Activated T-helper 17 cell treated with anti-CD3 and anti-CD28 coated beads, Interleukin-2, amount 50 U/mL, for 72 hours (primary cell): ENCODE data around the gene NUP210. TPM values are rescaled to one million over a fixed set of nuclear protein-coding genes. Genes with fewer than 3 reads are reported as not detected.

Source experiments
- ATAC-seq: fragments of 150-1000 bp; cut with Tn5 transposase; replicated peaks from 2 replicates; pipeline ENCODE4 v1.10.0; 2021; ENCODE audit warnings: mild to moderate bottlenecking, moderate library complexity
- H3K27ac Mint-ChIP-seq: one replicate; pipeline ENCODE4 v1.8.0; 2022; ENCODE audit warnings: mixed read lengths
- H3K27me3 Mint-ChIP-seq: one replicate; pipeline ENCODE4 v1.8.0; 2022; ENCODE audit warnings: mixed read lengths
- H3K36me3 Mint-ChIP-seq: one replicate; pipeline ENCODE4 v1.8.0; 2022; ENCODE audit warnings: low read depth, mild to moderate bottlenecking, mixed read lengths
- H3K4me1 Mint-ChIP-seq: one replicate; pipeline ENCODE4 v1.8.0; 2022; ENCODE audit warnings: mixed read lengths
- H3K4me3 Mint-ChIP-seq: one replicate; pipeline ENCODE4 v1.8.0; 2022; ENCODE audit warnings: mild to moderate bottlenecking, mixed read lengths
- H3K9me3 Mint-ChIP-seq: one replicate; pipeline ENCODE4 v1.8.0; 2022; ENCODE audit warnings: mixed read lengths
- total RNA-seq, 2 donors: library from RNA; stranded (reverse); gene quantifications; one replicate each; pipeline ENCODE4 v1.2.3, GENCODE V29; 2022

The NUP210 gene
- total RNA-seq, 2 donors from 2014 or later, result 86.9 to 146 TPM

GRCh38 chr3:13332740-13333139 is 87.4 kb downstream of the NUP210 start:
- ATAC-seq, result no peak
- Mint-ChIP-seq H3K27me3 (no peaks in the 10 kb centered on the region), H3K9me3 (no peaks in the 10 kb centered on the region), H3K4me3 (no peak overlapping the region), H3K27ac (peak overlapping the region; percentile 41), H3K4me1 (no peaks in the 10 kb centered on the region), H3K36me3 (peaks cover 95% of the 10 kb centered on the region)

GRCh38 chr3:13332158-13332557 is 88.0 kb downstream of the NUP210 start:
- Mint-ChIP-seq H3K4me1 (no peaks in the 10 kb centered on the region), H3K36me3 (peaks cover 95% of the 10 kb centered on the region), H3K27me3 (no peaks in the 10 kb centered on the region), H3K4me3 (no peak overlapping the region), H3K9me3 (no peaks in the 10 kb centered on the region), H3K27ac (peak overlapping the region; percentile 41)
- ATAC-seq, result no peak

GRCh38 chr3:13329746-13330145 is 90.4 kb downstream of the NUP210 start:
- H3K4me3 Mint-ChIP-seq, result no peak overlapping the region
- no peaks in the 10 kb centered on the region for H3K9me3 Mint-ChIP-seq
- no peak overlapping the region for H3K27ac Mint-ChIP-seq
- no peaks in the 10 kb centered on the region for H3K27me3 Mint-ChIP-seq
- H3K36me3 Mint-ChIP-seq, result peaks cover 100% of the 10 kb centered on the region
- ATAC-seq, result no peak
- no peaks in the 10 kb centered on the region for H3K4me1 Mint-ChIP-seq

GRCh38 chr3:13325892-13326443 is 94.2 kb downstream of the NUP210 start:
- Mint-ChIP-seq H3K36me3 (peaks cover 100% of the 10 kb centered on the region), H3K9me3 (no peaks in the 10 kb centered on the region), H3K4me3 (no peak overlapping the region), H3K4me1 (no peaks in the 10 kb centered on the region), H3K27me3 (no peaks in the 10 kb centered on the region), H3K27ac (peak overlapping the region; percentile 69)
- ATAC-seq, result no peak

GRCh38 chr3:13324835-13325501 is 95.2 kb downstream of the NUP210 start:
- no peaks in the 10 kb centered on the region for H3K9me3 Mint-ChIP-seq
- no peaks in the 10 kb centered on the region for H3K27me3 Mint-ChIP-seq
- H3K36me3 Mint-ChIP-seq, result peaks cover 100% of the 10 kb centered on the region
- no peaks in the 10 kb centered on the region for H3K4me1 Mint-ChIP-seq
- H3K27ac Mint-ChIP-seq, result peak overlapping the region; percentile 74
- no peak for ATAC-seq
- no peak overlapping the region for H3K4me3 Mint-ChIP-seq

- no peaks in the 10 kb centered on the region for H3K9me3 Mint-ChIP-seq
- no peak overlapping the region for H3K4me3 Mint-ChIP-seq
- no peak overlapping the region for H3K27ac Mint-ChIP-seq
- H3K36me3 Mint-ChIP-seq, result peaks cover 100% of the 10 kb centered on the region
- no peaks in the 10 kb centered on the region for H3K4me1 Mint-ChIP-seq
- ATAC-seq, result no peak
- H3K27me3 Mint-ChIP-seq, result no peaks in the 10 kb centered on the region
Measured at GRCh38 chr3:13323822-13324221, 96.3 kb downstream of the NUP210 start.

- no peak overlapping the region for H3K4me3 Mint-ChIP-seq
- peaks cover 100% of the 10 kb centered on the region for H3K36me3 Mint-ChIP-seq
- peaks cover 3% of the 10 kb centered on the region for H3K4me1 Mint-ChIP-seq
- ATAC-seq, result no peak
- H3K9me3 Mint-ChIP-seq, result no peaks in the 10 kb centered on the region
- no peak overlapping the region for H3K27ac Mint-ChIP-seq
- no peaks in the 10 kb centered on the region for H3K27me3 Mint-ChIP-seq
Measured at GRCh38 chr3:13322324-13322723, 97.8 kb downstream of the NUP210 start.

GRCh38 chr3:13319564-13320220 is 100.4 kb downstream of the NUP210 start:
- H3K9me3 Mint-ChIP-seq, result no peaks in the 10 kb centered on the region
- H3K4me1 Mint-ChIP-seq, result peaks cover 5% of the 10 kb centered on the region
- no peak overlapping the region for H3K27ac Mint-ChIP-seq
- no peak for ATAC-seq
- no peaks in the 10 kb centered on the region for H3K27me3 Mint-ChIP-seq
- no peak overlapping the region for H3K4me3 Mint-ChIP-seq
- H3K36me3 Mint-ChIP-seq, result peaks cover 99% of the 10 kb centered on the region

- H3K36me3 Mint-ChIP-seq, result peaks cover 99% of the 10 kb centered on the region
- no peak for ATAC-seq
- no peak overlapping the region for H3K27ac Mint-ChIP-seq
- peaks cover 5% of the 10 kb centered on the region for H3K4me1 Mint-ChIP-seq
- no peak overlapping the region for H3K4me3 Mint-ChIP-seq
- no peaks in the 10 kb centered on the region for H3K27me3 Mint-ChIP-seq
- no peaks in the 10 kb centered on the region for H3K9me3 Mint-ChIP-seq
Measured at GRCh38 chr3:13318626-13319470, 101.3 kb downstream of the NUP210 start.

- H3K36me3 Mint-ChIP-seq, result peaks cover 89% of the 10 kb centered on the region
Measured at GRCh38 chr3:13317596-13318320, 102.4 kb downstream of the NUP210 start.

GRCh38 chr3:13316603-13317002 is 103.5 kb downstream of the NUP210 start:
- peaks cover 77% of the 10 kb centered on the region for H3K36me3 Mint-ChIP-seq
- H3K27ac Mint-ChIP-seq, result no peak overlapping the region
- no peak overlapping the region for H3K4me3 Mint-ChIP-seq
- H3K9me3 Mint-ChIP-seq, result no peaks in the 10 kb centered on the region
- peaks cover 5% of the 10 kb centered on the region for H3K4me1 Mint-ChIP-seq
- no peak for ATAC-seq
- no peaks in the 10 kb centered on the region for H3K27me3 Mint-ChIP-seq

More at GRCh38 chr3:13317596-13318320, 102.4 kb downstream of the NUP210 start:
- H3K27me3 Mint-ChIP-seq, result no peaks in the 10 kb centered on the region
- H3K4me3 Mint-ChIP-seq, result no peak overlapping the region
- peaks cover 5% of the 10 kb centered on the region for H3K4me1 Mint-ChIP-seq
- no peaks in the 10 kb centered on the region for H3K9me3 Mint-ChIP-seq
- no peak for ATAC-seq
- H3K27ac Mint-ChIP-seq, result peak overlapping the region; percentile 71

- ATAC-seq, result no peak
- Mint-ChIP-seq H3K9me3 (no peaks in the 10 kb centered on the region), H3K4me3 (no peak overlapping the region), H3K36me3 (peaks cover 60% of the 10 kb centered on the region), H3K4me1 (peaks cover 5% of the 10 kb centered on the region), H3K27ac (no peak overlapping the region), H3K27me3 (no peaks in the 10 kb centered on the region)
Measured at GRCh38 chr3:13314877-13315276, 105.2 kb downstream of the NUP210 start.

GRCh38 chr3:13313813-13314212 is 106.3 kb downstream of the NUP210 start:
- peaks cover 5% of the 10 kb centered on the region for H3K4me1 Mint-ChIP-seq
- peaks cover 49% of the 10 kb centered on the region for H3K36me3 Mint-ChIP-seq
- H3K9me3 Mint-ChIP-seq, result no peaks in the 10 kb centered on the region
- H3K27ac Mint-ChIP-seq, result no peak overlapping the region
- no peak overlapping the region for H3K4me3 Mint-ChIP-seq
- H3K27me3 Mint-ChIP-seq, result no peaks in the 10 kb centered on the region
- no peak for ATAC-seq

GRCh38 chr3:13309004-13309403 is 111.1 kb downstream of the NUP210 start:
- Mint-ChIP-seq H3K4me1 (peaks cover 4% of the 10 kb centered on the region), H3K9me3 (no peaks in the 10 kb centered on the region), H3K36me3 (peaks cover 2% of the 10 kb centered on the region), H3K4me3 (no peak overlapping the region), H3K27ac (peak overlapping the region; percentile 59), H3K27me3 (no peaks in the 10 kb centered on the region)
- ATAC-seq, result no peak
